DND-41 (cell line): ENCODE measurements around the gene SCCPDH.

Experiments
- EZH2 ChIP-seq: IDR thresholded peaks from 3 replicates; pipeline ENCODE4 v1.6.1; 2012; ENCODE audit warnings: borderline replicate concordance, low read depth, mild to moderate bottlenecking, moderate library complexity, low read length, inconsistent platforms; ENCODE audit not compliant: severe bottlenecking
- TF ChIP-seq, protein P1 (sequence below): IDR thresholded peaks from 2 replicates; pipeline ENCODE4 v1.5.1; 2012; ENCODE audit warnings: borderline replicate concordance, low read length, moderate library complexity, mild to moderate bottlenecking; ENCODE audit not compliant: poor library complexity, severe bottlenecking; ENCODE audit errors: extremely low read depth

DNA sequence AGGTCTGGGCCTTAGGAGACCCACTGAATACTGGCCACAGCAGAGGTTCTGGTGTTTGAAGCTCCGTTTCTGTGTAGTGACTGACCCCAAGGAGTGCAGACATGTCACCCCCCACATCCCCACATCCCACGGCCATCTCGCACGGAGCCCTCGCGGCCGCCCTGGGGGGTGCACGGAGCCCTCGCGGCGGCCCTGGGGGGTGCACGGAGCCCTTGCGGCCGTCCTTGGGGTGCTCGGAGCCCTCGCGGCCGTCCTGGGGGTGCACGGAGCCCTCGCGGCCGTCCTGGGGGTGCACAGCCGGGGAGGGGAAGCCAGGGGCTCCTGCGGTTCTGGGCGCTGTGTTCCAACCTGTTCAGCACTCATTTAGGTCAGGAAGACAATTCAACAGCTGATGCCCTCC is 68.4 kb downstream of the SCCPDH start:
- TF ChIP-seq EZH2, result no peak
- TF ChIP-seq, protein P1, sequence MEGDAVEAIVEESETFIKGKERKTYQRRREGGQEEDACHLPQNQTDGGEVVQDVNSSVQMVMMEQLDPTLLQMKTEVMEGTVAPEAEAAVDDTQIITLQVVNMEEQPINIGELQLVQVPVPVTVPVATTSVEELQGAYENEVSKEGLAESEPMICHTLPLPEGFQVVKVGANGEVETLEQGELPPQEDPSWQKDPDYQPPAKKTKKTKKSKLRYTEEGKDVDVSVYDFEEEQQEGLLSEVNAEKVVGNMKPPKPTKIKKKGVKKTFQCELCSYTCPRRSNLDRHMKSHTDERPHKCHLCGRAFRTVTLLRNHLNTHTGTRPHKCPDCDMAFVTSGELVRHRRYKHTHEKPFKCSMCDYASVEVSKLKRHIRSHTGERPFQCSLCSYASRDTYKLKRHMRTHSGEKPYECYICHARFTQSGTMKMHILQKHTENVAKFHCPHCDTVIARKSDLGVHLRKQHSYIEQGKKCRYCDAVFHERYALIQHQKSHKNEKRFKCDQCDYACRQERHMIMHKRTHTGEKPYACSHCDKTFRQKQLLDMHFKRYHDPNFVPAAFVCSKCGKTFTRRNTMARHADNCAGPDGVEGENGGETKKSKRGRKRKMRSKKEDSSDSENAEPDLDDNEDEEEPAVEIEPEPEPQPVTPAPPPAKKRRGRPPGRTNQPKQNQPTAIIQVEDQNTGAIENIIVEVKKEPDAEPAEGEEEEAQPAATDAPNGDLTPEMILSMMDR, result no peak
